ENCODE results near the gene GPHN.

Gene GPHN

GRCh38 chr14:66476964-66477363 lies 31.0 kb upstream of the GPHN start:
- TF ChIP-seq CTCF (IDR thresholded peaks at IDR 0.05; ENCODE audit: extremely low read depth, missing control alignments), result no peak
- no peak for DNase-seq (ENCODE audit: low spot score)

- no peak for TF ChIP-seq CTCF (IDR thresholded peaks at IDR 0.05; ENCODE audit: extremely low read depth, missing control alignments)
- no peak for DNase-seq (ENCODE audit: low spot score)
These were observed 30.4 kb upstream of the GPHN start for GRCh38 chr14:66477567-66477966.

GRCh38 chr14:66482873-66483272 lies 25.1 kb upstream of the GPHN start:
- TF ChIP-seq CTCF (IDR thresholded peaks at IDR 0.05; ENCODE audit: extremely low read depth, missing control alignments), result no peak

GRCh38 chr14:66483322-66483721 lies 24.6 kb upstream of the GPHN start:
- no peak for TF ChIP-seq CTCF (IDR thresholded peaks at IDR 0.05; ENCODE audit: extremely low read depth, missing control alignments)
- DNase-seq (ENCODE audit: low spot score), result no peak

More at GRCh38 chr14:66482873-66483272, 25.1 kb upstream of the GPHN start:
- no peak for DNase-seq (ENCODE audit: low spot score)

GRCh38 chr14:66485029-66485428 lies 22.9 kb upstream of the GPHN start:
- TF ChIP-seq CTCF (IDR thresholded peaks at IDR 0.05; ENCODE audit: extremely low read depth, missing control alignments), result no peak
- DNase-seq (ENCODE audit: low spot score), result no peak

- no peak for TF ChIP-seq CTCF (IDR thresholded peaks at IDR 0.05; ENCODE audit: extremely low read depth, missing control alignments)
- no peak for DNase-seq (ENCODE audit: low spot score)
These were observed 22.0 kb upstream of the GPHN start, which contains the start of gene CCDC196 for GRCh38 chr14:66485910-66486421. Gene CCDC196 (plus strand): TSS chr14:66486371. CDS start chr14:66486503, 132 bp downstream.

- TF ChIP-seq CTCF (IDR thresholded peaks at IDR 0.05; ENCODE audit: extremely low read depth, missing control alignments), result no peak
- no peak for DNase-seq (ENCODE audit: low spot score)
These were observed 20.8 kb upstream of the GPHN start for GRCh38 chr14:66487164-66487563.
